ENCODE results near the gene SAFB. TPM values are rescaled to one million over a fixed set of nuclear protein-coding genes. Genes with fewer than 3 reads are reported as not detected.
"Not testable (repeated sequence)": the region's sequence is repeated elsewhere in the genome, so short reads cannot be mapped to it uniquely, and the experiment has no call there.

SAFB gene
- polyA plus RNA-seq, 4 donors, result 126 to 190 (median 159) TPM

- no peak for DNase-seq (ENCODE audit: low read depth in 4 of 4, low spot score in 2 of 4)
Observed at GRCh38 chr19:5694956-5695648, 72.2 kb downstream of the SAFB start.

GRCh38 chr19:5695649-5696195 lies 72.8 kb downstream of the SAFB start:
- DNase-seq (ENCODE audit: low read depth in 4 of 4, low spot score in 2 of 4), result no peak

DNA sequence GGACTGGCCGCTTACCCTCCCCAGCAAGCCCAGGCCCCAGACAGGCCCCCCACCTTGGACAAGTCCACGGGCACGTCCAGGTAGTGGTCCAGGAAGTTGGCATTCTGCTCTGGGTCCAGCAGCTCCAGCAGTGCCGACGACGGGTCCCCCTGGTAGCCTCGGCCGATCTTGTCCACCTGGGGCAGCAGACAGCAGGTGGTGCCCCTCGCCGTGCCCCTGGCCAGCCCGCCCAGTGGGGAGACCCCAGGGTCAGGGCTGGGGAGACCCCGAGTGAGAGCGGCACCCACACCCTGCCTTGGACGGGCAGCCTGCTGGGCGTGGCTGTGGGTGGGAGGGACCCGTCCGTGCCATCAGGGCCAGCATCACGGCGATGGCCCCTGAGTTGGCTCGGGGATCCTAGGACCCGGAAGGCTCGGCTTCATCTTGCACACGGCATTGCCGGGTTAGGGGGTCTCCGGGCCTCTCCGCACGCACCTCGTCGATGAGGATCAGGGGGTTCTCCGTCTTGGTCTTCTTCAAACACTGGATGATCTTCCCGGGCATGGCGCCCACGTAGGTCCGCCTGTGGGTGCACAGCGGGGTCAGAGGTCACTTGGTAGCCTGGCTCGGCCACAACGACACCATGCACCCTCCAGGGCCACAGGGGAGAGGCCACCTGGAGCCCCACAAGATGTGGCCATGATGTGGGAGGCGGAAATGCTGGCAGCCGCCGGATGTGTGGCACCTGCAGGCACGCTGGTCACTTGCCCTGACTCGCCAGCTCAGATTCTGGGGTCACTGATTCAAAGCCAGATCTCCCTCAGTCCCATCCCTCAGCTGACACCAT lies 73.5 kb downstream of the SAFB start:
- DNase-seq (ENCODE audit: low read depth in 4 of 4, low spot score in 2 of 4), result no peak

DNA sequence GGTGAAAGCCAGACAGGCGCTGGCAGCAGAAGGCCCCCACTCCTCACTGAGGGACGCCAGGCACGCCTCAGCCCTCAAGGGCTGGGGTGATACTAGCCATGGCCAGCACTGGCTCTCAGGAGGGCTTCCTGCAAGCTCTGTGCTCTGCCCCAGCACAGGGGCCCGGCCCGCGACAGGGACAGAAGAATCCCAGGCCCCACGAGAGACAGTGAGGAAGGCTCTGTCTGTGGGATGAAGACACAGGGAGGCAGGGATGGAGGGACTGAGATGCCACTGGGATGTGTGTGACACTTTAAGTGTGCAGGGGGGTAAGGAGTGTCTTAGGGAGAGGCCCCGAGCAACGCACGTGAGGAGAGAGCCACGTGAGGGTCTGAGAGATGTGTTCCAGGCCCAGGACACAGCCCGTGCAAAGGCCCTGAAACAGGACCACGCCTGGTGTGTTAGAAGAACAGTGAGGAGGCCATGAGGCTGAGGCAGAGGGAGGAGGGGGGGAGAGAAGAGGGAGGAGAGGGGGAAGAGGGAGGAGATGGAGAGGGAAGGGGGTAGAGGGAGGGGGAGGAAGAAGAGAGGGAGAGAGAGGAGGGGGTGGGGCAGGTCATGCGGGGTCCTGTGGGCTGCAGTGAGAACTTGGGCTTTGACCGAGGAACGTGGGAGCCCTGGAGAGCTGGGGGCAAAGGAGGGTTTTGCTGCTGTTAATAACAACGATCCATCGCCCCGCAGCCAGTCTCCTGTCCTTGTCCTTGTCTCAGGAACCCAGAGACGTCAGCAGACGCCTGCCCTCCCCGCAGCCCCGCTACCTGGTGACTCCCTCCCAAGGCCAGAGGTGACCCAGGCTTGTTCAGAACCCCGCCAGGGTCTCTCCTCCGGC lies 74.4 kb downstream of the SAFB start:
- DNase-seq (ENCODE audit: low read depth in 4 of 4, low spot score in 2 of 4), result no peak

DNA sequence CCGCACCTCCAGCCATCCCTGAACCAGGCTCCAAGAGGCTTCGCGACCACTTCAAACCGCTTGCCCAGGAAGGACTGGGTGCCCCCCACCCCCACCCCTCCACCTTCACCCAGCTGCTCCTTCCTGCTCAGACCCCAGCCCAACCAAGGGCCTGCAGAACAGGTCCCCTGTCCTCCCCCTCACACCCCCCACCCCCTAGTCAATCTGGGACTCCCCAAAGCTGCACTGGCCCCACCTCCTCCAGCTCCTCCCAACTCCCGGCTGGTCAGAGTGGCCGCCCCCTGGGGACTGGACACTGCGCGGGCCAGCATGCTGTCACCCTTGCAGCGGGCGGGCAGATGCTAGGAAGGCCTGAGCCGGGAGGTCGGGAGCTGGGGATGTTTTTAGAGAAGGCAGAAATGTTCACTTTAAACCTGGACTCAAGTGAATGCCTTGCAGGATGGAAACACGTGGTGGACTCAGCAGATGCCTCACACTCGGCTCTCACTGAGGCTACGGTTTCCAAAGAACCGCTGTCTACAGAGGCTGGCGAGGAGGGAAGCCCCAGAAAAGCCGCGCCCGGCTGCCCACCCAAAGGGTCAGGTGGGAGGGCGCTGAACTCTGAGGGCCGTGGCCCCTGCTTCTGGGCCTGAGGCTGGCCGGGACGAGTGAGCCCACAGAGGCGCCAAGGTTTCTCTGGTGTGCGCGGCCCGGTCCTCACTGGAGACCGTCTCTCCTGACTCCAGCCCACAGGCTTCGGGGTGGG lies 75.2 kb downstream of the SAFB start:
- no peak for DNase-seq (ENCODE audit: low read depth in 4 of 4, low spot score in 2 of 4)

DNA sequence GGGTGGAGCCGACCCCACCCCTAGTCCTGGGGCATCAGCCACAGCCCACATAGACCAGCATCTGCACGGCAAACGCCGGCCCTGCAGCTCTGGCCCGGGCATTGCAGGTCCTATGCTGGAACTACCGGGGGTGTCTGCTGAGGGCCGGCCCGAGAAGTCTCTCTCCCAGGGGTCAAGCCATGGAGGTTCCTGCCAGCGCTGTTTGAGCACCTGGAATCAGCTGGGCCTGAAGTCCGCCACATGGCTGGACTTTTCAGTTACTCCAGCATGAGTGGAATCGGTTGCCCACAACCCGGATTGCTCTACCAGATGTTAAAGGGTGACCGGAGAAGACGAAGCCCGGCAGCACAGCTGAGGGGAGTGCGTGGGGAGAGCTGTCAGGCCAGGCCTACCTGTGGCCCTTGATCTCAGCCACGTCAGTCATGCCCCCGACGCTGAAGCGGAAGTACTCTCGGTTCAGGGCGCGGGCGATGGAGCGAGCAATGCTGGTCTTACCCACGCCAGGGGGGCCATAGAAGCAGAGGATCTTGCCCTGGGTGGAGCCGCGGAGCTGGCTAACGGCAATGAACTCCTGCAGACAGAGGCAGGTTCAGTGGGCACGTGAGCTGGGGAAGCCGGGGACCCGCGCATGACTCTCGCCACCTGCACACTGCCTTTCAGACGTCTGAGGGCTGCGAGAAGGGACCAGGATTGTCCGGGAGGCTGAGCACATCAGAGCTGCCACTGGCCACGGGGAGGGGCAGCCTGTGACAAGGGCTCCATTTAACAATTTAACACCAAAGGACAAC lies 75.9 kb downstream of the SAFB start:
- no peak for DNase-seq (ENCODE audit: low read depth in 4 of 4, low spot score in 2 of 4)

DNA sequence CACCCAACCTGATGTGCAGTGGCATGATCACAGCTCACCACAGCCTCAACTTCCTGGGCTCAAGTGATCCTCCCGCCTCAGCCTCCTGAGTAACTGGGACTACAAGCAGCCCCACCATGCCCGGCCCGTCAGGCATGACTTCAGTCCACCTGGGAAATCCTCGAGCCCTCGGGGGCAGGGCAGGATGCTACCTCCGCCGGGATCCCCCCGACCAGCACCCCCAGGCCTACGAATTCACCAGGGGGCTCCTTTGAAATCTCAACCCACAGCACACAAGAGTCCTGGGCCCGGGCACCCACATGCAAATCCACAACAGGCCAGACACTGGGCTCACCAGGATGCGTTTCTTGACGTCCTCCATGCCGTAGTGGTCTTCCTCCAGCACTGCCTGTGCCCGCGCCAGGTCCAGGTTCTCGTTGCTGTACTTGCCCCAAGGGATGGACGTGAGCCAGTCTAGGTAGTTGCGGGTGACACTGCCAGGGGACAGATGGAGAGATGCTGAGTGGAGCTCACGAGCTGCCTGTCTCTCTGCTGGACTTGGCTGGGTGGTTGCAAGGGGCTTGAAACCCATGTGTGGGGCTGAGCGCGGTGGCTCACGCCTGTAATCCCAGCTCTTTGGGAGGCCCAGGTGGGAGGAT lies 77.7 kb downstream of the SAFB start:
- no peak for DNase-seq (ENCODE audit: low read depth in 4 of 4, low spot score in 2 of 4)

DNA sequence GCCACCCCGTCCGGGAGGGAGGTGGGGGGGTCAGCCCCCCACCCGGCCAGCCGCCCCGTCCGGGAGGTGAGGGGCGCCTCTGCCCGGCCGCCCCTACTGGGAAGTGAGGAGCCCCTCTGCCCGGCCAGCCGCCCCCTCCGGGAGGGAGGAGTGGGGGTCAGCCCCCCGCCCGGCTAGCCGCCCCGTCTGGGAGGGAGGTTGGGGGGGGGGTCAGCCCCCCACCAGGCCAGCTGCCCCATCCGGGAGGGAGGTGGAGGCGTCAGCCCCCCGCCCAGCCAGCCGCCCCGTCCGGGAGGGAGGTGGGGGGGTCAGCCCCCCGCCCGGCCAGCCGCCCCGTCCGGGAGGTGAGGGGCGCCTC lies 79.1 kb downstream of the SAFB start:
- DNase-seq (ENCODE audit: low read depth in 4 of 4, low spot score in 2 of 4), result not testable (repeated sequence)

DNA sequence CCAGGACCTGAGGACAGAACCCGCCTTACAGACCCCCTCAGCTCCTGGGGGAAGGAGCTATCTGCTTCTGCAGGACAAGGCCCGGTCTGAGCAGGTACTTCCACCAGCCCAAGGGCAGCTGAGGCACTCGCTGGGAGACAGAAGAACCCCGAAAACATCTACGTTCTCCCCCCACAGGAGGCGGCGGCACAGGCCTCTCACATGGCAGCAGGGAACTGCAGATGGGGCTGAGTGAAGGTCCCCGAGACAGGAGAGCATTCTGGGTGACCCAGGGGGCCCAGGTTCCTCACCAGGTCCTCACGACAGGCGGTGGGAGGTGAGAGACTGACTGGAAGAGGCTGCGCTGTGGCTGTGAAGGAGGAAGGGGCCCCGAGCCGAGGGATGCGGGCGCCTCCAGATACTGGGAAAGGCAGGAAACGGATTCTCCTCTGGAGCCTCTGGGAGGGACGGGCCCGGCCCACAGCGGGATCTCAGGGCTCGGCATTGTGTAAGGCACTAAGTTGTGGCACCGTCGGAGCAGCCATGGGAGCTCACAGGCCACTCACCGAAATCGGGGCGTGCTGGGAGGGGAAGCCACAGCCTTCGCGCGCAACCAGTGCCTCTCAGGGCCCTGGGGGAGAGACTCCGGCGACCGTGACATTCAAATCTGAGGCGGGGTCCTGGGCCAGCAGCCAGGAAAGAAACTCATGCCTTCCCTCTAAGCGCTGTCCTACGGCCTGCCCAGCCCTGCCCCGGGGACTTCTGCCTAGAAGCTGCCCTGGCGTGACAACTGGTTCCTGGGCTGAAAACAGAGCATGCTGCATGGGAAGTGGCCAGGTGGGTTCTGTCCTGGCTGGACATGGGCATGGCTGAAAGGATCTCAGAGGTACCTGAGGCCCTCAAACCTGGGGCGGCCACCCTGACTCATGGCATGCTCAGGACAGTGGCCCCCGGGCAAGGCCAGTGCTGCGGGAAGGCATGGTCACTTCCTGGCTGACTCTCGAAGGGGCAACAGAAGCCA lies 81.2 kb downstream of the SAFB start:
- no peak for DNase-seq (ENCODE audit: low read depth in 4 of 4, low spot score in 2 of 4)

DNA sequence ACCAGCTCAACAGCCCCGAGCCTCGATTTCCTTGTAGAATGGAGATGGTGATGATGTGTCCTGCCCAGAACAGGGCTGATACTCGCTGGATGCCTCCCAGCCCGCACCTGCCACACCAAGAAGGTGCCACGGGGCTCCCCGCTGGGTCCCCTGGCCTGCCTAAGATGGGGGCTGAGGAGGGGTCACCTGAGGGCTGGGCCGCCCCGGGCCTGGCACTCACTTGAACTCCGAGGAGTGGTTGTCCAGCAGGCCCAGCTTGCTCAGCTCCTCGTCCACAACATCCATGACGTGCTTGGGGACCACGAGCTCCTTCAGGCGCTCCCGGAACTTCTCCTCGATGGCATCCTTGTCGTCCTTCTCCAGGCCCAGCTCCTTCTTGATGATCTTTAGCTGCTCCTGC lies 82.7 kb downstream of the SAFB start:
- no peak for DNase-seq (ENCODE audit: low read depth in 4 of 4, low spot score in 2 of 4)

- no peak for DNase-seq (ENCODE audit: low read depth in 4 of 4, low spot score in 2 of 4)
Observed at GRCh38 chr19:5706876-5707573, 84.1 kb downstream of the SAFB start.

DNA sequence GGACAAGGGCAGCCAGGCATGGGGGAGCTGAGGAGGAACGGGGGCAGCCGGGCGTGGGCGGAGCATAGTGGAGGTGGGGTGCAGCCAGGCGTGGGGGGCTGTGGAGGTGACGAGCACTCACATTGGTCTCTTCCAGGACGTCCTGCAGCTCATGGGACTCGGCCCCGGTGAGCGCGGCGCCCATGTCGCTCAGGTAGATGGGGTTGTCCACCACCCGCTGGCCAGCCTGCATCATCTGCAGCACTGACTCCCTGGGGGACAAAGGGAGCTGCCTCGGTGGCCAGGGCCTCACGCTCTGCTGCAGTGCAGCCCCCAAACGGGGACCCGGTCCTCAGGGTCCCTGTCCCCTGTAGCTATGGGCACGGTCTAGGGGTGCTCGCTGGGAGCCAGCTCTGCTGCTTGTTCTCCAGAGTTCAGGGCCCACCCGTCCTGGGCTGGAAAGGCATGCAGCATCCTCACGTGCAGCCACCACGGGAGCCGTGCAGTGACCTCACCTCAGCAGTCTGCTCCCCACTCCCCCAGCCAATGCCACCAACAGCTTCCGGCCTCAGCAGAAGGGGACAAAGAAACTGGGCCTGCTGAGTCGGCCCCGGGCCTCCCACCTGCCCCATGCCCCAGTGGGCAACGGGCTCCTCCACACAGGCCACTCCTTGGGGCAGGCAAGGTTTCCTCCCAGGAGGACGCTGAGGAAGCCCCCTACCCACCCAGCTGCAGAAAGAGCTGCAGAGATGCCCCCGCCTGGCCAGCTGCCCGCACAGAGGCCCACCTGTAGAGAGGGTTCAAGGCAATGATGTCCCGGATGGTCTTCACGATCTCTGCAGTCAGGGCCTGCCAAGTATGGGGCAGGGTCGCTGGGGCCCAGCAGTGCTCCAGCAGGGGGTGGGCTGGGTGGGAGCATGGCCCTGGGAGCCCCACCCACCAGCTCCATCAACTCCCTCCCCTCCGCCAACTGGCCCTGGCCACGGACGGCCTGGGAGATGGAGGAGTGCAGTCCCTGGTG lies 85.0 kb downstream of the SAFB start:
- DNase-seq (ENCODE audit: low read depth in 4 of 4, low spot score in 2 of 4), result no peak

DNA sequence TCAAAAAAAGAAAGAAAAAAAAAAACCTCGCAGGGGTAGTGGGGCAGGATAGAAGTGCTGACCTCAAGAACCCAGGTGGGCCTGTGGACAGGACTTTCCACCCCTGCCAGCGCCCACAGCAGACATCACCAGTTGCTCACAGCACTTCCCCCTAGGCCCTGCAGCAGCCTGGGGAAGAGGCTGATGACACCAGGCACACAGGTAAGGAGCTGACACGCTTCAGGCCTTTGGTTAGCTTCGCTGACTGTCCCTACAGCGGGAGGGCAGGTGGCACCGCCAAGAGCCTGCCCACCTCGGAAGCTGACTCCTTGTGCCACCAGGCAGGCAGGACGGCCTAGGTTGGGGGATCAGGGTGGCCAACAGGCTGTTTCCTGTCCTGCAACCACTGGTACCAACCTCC lies 88.1 kb downstream of the SAFB start:
- no peak for DNase-seq (ENCODE audit: low read depth in 4 of 4, low spot score in 2 of 4)

GRCh38 chr19:5711713-5712161 lies 88.9 kb downstream of the SAFB start:
- no peak for DNase-seq (ENCODE audit: low read depth in 4 of 4, low spot score in 2 of 4)

DNA sequence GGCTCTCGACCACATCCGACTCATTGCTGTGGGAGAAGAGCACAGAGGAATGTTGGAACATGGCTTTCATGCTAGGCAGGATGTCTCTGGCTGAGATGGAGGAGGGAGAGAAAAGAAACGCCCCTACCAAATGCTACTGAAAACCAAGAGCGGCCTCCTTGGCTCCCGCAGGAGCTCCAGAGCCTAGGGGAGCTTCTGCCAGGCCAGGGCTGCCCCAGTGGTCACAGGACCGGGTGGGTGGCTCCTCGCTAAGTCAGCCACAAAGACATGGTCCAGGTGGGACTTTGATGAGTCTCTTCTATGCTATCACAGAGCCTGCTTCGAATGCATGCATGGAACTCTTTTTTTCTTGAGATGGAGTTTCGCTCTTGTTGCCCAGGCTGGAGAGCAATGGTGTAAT lies 90.3 kb downstream of the SAFB start:
- DNase-seq (ENCODE audit: low read depth in 4 of 4, low spot score in 2 of 4), result no peak

GRCh38 chr19:5714816-5715215 lies 91.9 kb downstream of the SAFB start:
- no peak for DNase-seq (ENCODE audit: low read depth in 4 of 4, low spot score in 2 of 4)

Measured in left renal cortex interstitium (tissue), 4 donors.